Sigmoid colon (tissue), 4 donors: ENCODE results near the gene VIT.

Source experiments
- POLR2A ChIP-seq, 2 donors: fragments of 450-650 bp; IDR thresholded peaks; one replicate each; pipeline ENCODE4 v1.6.1; 2016; ENCODE audit warnings: antibody characterized with exemption in 2 of 2, mild to moderate bottlenecking in 2 of 2, moderate library complexity in 2 of 2
- POLR2AphosphoS5 ChIP-seq, 4 donors: sonication (generic); formaldehyde crosslinking; IDR thresholded peaks; one replicate each; pipeline ENCODE4 v1.6.1; 2017; ENCODE audit warnings: antibody characterized with exemption in 4 of 4
- TF ChIP-seq, protein P1 (sequence below), 4 experiments: fragments of 450-650 bp in 3 of 4; fragments of 200-600 bp in 1 of 4; IDR thresholded peaks; one replicate each; pipeline ENCODE4 v1.5.1; 2016 to 2019; ENCODE audit warnings: antibody characterized with exemption in 4 of 4, mild to moderate bottlenecking in 3 of 4, moderate library complexity in 2 of 4

DNA sequence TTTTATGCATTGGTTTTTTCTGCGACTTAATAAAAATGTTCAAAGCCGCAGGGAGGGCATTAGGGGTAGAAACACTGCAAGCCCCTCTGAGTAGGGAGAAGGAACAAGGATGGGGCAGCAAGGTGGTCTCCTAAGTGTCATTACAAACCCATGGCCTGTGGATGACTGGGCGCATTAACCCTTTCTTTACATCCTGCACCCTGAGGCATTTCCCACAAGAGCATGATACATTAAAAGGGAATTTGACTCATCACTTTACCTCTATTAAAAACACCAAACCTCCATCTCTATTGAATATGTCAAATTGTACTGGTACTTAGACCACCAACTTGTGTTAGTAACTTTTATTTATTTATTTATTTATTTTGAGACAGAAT lies 112.5 kb downstream of the VIT start:
- TF ChIP-seq POLR2AphosphoS5 (IDR thresholded peaks at IDR 0.05) (no peak), POLR2A (IDR thresholded peaks at IDR 0.05) (no peak)
- TF ChIP-seq, protein P1, sequence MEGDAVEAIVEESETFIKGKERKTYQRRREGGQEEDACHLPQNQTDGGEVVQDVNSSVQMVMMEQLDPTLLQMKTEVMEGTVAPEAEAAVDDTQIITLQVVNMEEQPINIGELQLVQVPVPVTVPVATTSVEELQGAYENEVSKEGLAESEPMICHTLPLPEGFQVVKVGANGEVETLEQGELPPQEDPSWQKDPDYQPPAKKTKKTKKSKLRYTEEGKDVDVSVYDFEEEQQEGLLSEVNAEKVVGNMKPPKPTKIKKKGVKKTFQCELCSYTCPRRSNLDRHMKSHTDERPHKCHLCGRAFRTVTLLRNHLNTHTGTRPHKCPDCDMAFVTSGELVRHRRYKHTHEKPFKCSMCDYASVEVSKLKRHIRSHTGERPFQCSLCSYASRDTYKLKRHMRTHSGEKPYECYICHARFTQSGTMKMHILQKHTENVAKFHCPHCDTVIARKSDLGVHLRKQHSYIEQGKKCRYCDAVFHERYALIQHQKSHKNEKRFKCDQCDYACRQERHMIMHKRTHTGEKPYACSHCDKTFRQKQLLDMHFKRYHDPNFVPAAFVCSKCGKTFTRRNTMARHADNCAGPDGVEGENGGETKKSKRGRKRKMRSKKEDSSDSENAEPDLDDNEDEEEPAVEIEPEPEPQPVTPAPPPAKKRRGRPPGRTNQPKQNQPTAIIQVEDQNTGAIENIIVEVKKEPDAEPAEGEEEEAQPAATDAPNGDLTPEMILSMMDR (IDR thresholded peaks at IDR 0.05), result no peak
